Measurements from ENCODE around the gene SFT2D2. TPM values are rescaled to one million over a fixed set of nuclear protein-coding genes. Genes with fewer than 3 reads are reported as not detected.
A peak's percentile ranks its signal among the peaks of the same experiment; 100 is the strongest.
"Not testable (repeated sequence)": the region's sequence is repeated elsewhere in the genome, so short reads cannot be mapped to it uniquely, and the experiment has no call there.

Gene SFT2D2
- total RNA-seq, result 10 to 100 TPM; 70.9 to 84.5 TPM

DNA sequence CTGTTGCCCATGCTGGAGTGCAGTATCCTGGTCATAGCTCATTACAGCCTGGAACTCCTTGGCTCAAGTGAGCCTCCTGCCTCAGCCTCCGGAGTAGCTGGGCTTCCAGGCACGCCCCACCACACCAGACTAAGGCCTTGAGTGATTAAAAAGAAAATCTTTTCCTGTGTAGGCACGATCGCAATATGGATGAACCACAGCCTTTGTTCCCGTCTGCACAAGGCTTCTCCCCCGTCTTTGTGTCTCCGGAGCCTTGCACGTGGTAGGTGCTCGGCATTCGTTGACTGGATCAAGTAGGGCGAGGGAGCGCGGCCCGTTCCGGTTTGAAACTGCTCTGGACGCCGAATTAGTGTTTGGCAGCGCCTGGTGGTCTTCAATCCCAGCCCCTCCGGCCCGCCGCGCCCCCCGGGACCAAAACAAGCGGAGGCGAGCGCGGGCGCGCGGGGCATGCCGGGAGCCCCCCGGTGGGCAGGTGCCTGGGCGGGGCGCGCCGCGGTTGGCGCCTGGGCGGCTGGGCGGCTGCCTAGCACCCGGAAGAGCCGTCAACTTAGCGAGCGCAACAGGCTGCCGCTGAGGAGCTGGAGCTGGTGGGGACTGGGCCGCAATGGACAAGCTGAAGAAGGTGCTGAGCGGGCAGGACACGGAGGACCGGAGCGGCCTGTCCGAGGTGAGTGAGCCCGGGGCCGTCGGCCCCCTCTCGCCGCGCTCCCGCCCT lies at the start of gene SFT2D2:
Gene SFT2D2 (plus strand): TSS at position 529 of the 715 bp plus-strand sequence. CDS start 76 bp downstream, at position 605.
- peak within 1 kb of the TSS; percentile 71 for H3K27ac ChIP-seq
- H3K27me3 ChIP-seq, result no peaks in the 10 kb centered on the region
- DNase-seq, result peak; percentile 83
- intact Hi-C loops (cut with DNase I), result no loop called here
- no peaks in the 10 kb centered on the region for H3K36me3 ChIP-seq
- peak within 1 kb of the TSS; percentile 62 for H3K4me3 ChIP-seq
- peaks cover 4% of the 10 kb centered on the region for H3K4me1 ChIP-seq
- peak within 1 kb of the TSS; percentile 81 to 92 for H3K9ac ChIP-seq (ENCODE audit: low read depth in 2 of 2, low read length in 2 of 2)
- no peaks in the 10 kb centered on the region for H3K9me3 ChIP-seq
- TF ChIP-seq, protein P1, sequence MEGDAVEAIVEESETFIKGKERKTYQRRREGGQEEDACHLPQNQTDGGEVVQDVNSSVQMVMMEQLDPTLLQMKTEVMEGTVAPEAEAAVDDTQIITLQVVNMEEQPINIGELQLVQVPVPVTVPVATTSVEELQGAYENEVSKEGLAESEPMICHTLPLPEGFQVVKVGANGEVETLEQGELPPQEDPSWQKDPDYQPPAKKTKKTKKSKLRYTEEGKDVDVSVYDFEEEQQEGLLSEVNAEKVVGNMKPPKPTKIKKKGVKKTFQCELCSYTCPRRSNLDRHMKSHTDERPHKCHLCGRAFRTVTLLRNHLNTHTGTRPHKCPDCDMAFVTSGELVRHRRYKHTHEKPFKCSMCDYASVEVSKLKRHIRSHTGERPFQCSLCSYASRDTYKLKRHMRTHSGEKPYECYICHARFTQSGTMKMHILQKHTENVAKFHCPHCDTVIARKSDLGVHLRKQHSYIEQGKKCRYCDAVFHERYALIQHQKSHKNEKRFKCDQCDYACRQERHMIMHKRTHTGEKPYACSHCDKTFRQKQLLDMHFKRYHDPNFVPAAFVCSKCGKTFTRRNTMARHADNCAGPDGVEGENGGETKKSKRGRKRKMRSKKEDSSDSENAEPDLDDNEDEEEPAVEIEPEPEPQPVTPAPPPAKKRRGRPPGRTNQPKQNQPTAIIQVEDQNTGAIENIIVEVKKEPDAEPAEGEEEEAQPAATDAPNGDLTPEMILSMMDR (IDR thresholded peaks at IDR 0.05), result no peak

DNA sequence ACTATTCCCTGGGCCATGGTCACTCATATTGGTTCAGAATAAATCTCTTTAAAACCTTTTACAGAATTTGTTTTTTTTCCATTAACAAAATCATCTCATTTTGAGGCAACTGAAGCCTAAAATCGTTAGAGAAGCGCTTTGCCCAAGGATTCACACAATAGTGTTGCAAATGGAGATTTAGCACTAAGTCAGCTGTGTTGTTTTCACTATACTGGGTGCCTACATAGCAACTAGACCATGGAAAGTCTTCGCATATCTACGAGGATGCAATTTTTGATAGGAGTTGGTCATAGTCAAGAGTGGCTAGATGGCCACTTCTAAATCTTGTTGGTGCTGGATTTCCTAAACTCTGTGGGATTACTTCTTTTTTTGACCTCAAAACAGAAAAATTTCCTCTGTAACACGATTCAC lies 47.6 kb upstream of the SFT2D2 start:
- peaks cover 8% of the 10 kb centered on the region for H3K4me1 ChIP-seq
- H3K9ac ChIP-seq (ENCODE audit: low read depth in 2 of 2, low read length in 2 of 2), result no peak overlapping the region
- TF ChIP-seq, protein P1 (IDR thresholded peaks at IDR 0.05), result no peak
- peak overlapping the region; percentile 85 for H3K4me3 ChIP-seq
- H3K27me3 ChIP-seq, result no peaks in the 10 kb centered on the region
- intact Hi-C loops (cut with DNase I), result no loop called here
- H3K27ac ChIP-seq, result peak overlapping the region; percentile 99
- H3K9me3 ChIP-seq, result no peaks in the 10 kb centered on the region
- H3K36me3 ChIP-seq, result no peaks in the 10 kb centered on the region
- DNase-seq, result no peak

DNA sequence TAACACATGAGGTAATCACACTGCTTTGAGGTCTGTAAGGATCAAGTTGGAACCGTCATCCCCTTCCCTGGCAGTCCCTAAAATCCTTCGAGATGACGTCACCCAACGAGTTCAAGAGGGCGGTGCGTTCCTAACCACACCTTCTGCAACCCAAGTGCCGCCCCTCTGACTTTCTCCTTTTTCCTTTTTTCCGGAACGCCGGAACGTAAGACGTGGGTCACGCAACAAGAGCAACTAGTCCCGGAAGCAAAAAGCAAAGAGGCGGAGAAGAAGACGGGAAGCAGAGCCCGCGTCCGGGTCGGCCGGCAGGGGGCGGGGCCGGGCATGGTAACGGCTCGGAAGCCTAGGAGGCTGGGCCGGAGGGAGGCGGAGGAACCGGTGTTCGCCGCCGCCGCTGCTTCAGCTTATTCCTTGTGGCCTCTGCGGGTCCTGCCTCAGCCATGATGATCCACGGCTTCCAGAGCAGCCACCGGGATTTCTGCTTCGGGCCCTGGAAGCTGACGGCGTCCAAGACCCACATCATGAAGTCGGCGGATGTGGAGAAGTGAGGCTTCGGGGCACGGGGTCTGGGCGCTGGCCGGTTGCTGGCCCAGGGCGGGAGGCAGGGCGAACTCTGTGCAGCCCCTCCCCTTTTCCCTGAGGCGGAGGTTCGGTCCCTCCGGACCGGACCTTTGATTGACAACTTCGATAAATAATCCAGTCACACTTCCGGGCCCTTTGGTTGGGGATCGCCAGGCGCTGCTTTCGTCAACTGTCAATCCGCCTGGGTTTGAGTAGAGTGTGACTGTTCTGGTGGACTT lies 47.0 kb upstream of the SFT2D2 start, which contains the start of gene TIPRL:
Gene TIPRL (plus strand): TSS at position 325 of the 800 bp plus-strand sequence. CDS start 116 bp downstream, at position 441.
- Histone ChIP-seq H3K9me3 (no peaks in the 10 kb centered on the region), H3K27ac (peak within 1 kb of the TSS; percentile 99), H3K4me3 (peak within 1 kb of the TSS; percentile 85), H3K36me3 (no peaks in the 10 kb centered on the region), H3K27me3 (no peaks in the 10 kb centered on the region), H3K4me1 (peaks cover 8% of the 10 kb centered on the region), H3K9ac (ENCODE audit: low read depth in 2 of 2, low read length in 2 of 2) (peak within 1 kb of the TSS; percentile 45 to 92)
- TF ChIP-seq, protein P1 (IDR thresholded peaks at IDR 0.05), result peak; percentile 48
- intact Hi-C loops (cut with DNase I), result no loop called here
- DNase-seq, result peak; percentile 98

DNA sequence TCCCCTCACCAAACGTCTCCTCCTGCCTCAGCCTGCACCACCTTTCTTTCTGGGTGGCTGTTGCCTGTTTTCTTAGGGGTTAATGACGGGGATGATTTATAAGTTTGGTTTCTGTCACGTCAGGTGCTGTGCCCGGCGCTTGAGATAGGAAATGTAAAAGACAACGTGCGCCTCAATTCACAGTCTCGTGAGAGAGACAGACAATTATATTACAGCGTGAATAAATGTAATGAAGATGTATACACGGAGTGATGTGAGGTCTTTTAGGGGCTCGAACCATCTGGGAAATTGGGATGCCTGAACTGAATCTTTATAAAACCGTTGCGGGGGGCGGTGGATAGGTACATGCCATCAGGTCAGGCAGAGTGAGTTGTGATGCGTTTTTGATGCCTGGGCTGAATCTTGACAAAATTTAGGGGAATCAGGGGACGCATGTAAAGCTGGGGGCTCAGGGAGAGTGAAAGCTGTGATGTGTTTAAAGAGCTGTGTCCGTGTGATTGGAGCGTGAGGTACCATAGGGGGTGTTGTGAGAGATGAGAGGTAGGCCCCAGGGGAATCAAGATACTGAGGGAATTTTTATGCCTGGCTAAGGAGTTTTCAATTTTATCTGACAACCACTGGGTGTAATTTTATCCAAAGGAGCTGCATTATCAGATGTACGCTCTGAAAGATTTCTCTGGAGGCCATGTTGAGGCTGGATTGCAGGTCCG lies 46.2 kb upstream of the SFT2D2 start:
- peak overlapping the region; percentile 85 for H3K4me3 ChIP-seq
- H3K9ac ChIP-seq (ENCODE audit: low read depth in 2 of 2, low read length in 2 of 2), result peak overlapping the region; percentile 45 to 92
- peak overlapping the region; percentile 99 for H3K27ac ChIP-seq
- peaks cover 8% of the 10 kb centered on the region for H3K4me1 ChIP-seq
- intact Hi-C loops (cut with DNase I), result no loop called here
- H3K27me3 ChIP-seq, result no peaks in the 10 kb centered on the region
- DNase-seq, result peak; percentile 28
- H3K36me3 ChIP-seq, result no peaks in the 10 kb centered on the region
- H3K9me3 ChIP-seq, result no peaks in the 10 kb centered on the region
- TF ChIP-seq, protein P1 (IDR thresholded peaks at IDR 0.05), result no peak

DNA sequence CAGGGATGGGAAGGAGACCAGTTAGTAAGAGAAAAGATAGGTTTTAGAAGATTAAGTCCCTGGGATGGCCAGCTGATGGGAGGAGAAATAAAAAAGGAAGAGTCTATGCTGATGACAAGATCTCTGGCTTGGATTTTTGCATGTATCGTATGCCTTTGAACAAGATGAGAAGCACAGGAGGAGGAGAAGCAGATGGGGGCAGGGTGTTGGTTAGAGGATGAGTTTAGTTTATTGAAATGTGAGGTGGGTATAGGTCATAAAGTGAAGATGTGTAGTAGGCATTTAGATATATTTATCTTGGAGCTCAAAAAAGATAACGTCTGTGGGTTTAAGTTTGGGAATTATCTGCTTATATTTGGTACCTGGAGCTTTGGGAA lies 45.7 kb upstream of the SFT2D2 start:
- intact Hi-C loops (cut with DNase I), result no loop called here

DNA sequence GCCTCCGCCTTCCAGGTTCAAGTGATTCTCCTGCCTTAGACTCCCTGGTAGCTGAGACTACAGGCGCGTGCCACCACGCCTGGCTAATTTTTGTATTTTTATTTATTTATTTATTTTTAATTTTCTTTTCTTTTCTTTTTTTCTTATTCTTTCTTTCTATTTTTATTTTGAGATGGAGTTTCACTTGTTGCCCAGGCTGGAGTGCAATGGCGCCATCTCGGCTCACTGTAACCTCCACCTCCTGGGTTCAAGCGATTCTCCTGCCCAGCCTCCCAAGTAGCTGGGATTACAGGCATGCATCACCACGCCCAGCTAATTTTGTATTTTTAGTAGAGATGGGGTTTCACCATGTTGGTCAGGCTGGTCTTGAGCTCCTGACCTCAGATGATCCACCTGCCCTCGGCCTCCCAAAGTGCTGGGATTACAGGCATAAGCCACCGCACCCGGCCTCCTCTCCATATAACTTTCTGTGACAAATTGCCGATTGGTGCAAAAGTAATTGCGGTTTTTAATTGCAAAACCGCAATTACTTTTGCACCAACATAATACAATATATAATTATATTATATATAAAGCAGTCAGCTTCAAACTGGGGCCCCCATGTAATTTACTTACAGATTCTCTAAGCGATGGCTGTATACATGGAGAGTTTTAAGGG lies 44.6 kb upstream of the SFT2D2 start:
- H3K36me3 ChIP-seq; H3K27me3 ChIP-seq; H3K27ac ChIP-seq; H3K4me3 ChIP-seq; intact Hi-C loops (cut with DNase I); H3K9me3 ChIP-seq; H3K9ac ChIP-seq (ENCODE audit: low read depth in 2 of 2, low read length in 2 of 2); H3K4me1 ChIP-seq; DNase-seq: not testable (repeated sequence)

More for the DNA sequence above, 45.7 kb upstream of the SFT2D2 start:
- DNase-seq, result peak; percentile 22
- Histone ChIP-seq H3K4me3 (peak overlapping the region; percentile 85), H3K9ac (ENCODE audit: low read depth in 2 of 2, low read length in 2 of 2) (peak overlapping the region in 1 of 2 donors; percentile 45), H3K36me3 (no peaks in the 10 kb centered on the region), H3K27me3 (no peaks in the 10 kb centered on the region), H3K9me3 (no peaks in the 10 kb centered on the region), H3K4me1 (peaks cover 8% of the 10 kb centered on the region), H3K27ac (peak overlapping the region; percentile 99)
- TF ChIP-seq, protein P1 (IDR thresholded peaks at IDR 0.05), result no peak

Measured in colonic mucosa (tissue), 4 donors.